Keratinocyte (primary cell): ENCODE data around the gene DRD2. TPM values are rescaled to one million over a fixed set of nuclear protein-coding genes. Genes with fewer than 3 reads are reported as not detected.
A peak's percentile ranks its signal among the peaks of the same experiment; 100 is the strongest.

Experiments used
- DNase-seq: peaks from one replicate; pipeline ENCODE4 v3.0.0-alpha.2; 2011; ENCODE audit warnings: low read depth, missing footprints, low spot score
- FAIRE-seq: peaks from 2 replicates; lab custom pipeline; 2011; peaks lifted over from hg19 to GRCh38; lab: Jason Lieb, UNC
- H2AFZ ChIP-seq: 2 replicates; pipeline ENCODE4 v1.6.0; 2012; ENCODE audit warnings: low read length, control low read depth, inconsistent platforms; ENCODE audit not compliant: control insufficient read depth
- H3K27ac ChIP-seq: 2 replicates; pipeline ENCODE4 v1.5.1; 2011; ENCODE audit warnings: low read length; ENCODE audit not compliant: control insufficient read depth, insufficient read depth
- H3K27me3 ChIP-seq: 3 replicates; pipeline ENCODE4 v1.6.0; 2011; ENCODE audit warnings: low read length; ENCODE audit not compliant: control insufficient read depth, insufficient read depth; ENCODE audit errors: extremely low read depth
- H3K36me3 ChIP-seq, 2 experiments: 2 replicates in 1 of 2; 3 replicates in 1 of 2; pipeline ENCODE4 v1.5.1; 2011; ENCODE audit warnings: low read length in 2 of 2, mild to moderate bottlenecking in 1 of 2; ENCODE audit not compliant: control insufficient read depth in 2 of 2, insufficient read depth in 2 of 2; ENCODE audit errors: extremely low read depth in 1 of 2
- H3K4me1 ChIP-seq: 3 replicates; pipeline ENCODE4 v1.5.1; 2011; ENCODE audit warnings: low read length; ENCODE audit not compliant: control insufficient read depth, insufficient read depth; ENCODE audit errors: extremely low read depth
- H3K4me2 ChIP-seq: 3 replicates; pipeline ENCODE4 v1.6.0; 2011; ENCODE audit warnings: low read depth, low read length; ENCODE audit not compliant: control insufficient read depth, insufficient read depth; ENCODE audit errors: extremely low read depth
- H3K4me3 ChIP-seq, 3 experiments: fragments of 200-600 bp in 1 of 3; sonication (generic) in 1 of 3; 2 replicates in 2 of 3; 3 replicates in 1 of 3; pipeline ENCODE4 v1.5.1; 2011 to 2016; ENCODE audit warnings: low read length in 3 of 3, mild to moderate bottlenecking in 3 of 3, control low read depth in 2 of 3, inconsistent platforms in 1 of 3, low read depth in 1 of 3, mixed read lengths in 1 of 3, mixed run types in 1 of 3, moderate library complexity in 1 of 3; ENCODE audit not compliant: control insufficient read depth in 2 of 3, insufficient read depth in 2 of 3; ENCODE audit errors: extremely low read depth in 1 of 3
- H3K79me2 ChIP-seq: 2 replicates; pipeline ENCODE4 v1.6.0; 2012; ENCODE audit warnings: low read length; ENCODE audit not compliant: control insufficient read depth, insufficient read depth
- H3K9ac ChIP-seq: 3 replicates; pipeline ENCODE4 v1.6.0; 2011; ENCODE audit warnings: low read length; ENCODE audit not compliant: control insufficient read depth, insufficient read depth; ENCODE audit errors: extremely low read depth
- H3K9me1 ChIP-seq: 3 replicates; pipeline ENCODE4 v1.6.0; 2011; ENCODE audit warnings: low read length; ENCODE audit not compliant: control insufficient read depth, insufficient read depth; ENCODE audit errors: extremely low read depth
- H3K9me3 ChIP-seq: 2 replicates; pipeline ENCODE4 v1.5.1; 2012; ENCODE audit warnings: low read depth, low read length; ENCODE audit not compliant: control insufficient read depth
- H4K20me1 ChIP-seq: 3 replicates; pipeline ENCODE4 v1.6.0; 2011; ENCODE audit warnings: low read length; ENCODE audit not compliant: control insufficient read depth, insufficient read depth; ENCODE audit errors: extremely low read depth
- EZH2 ChIP-seq: IDR thresholded peaks from one replicate; pipeline ENCODE4 v1.6.1; 2012; ENCODE audit warnings: inconsistent platforms, mild to moderate bottlenecking, low read length, moderate library complexity
- dilution Hi-C: fragments of 300-500 bp; cut with MboI; formaldehyde crosslinking; loops from one replicate; pipeline ENCODE4 v1.7.0; 2020; ENCODE audit warnings: low sequenced_read_pairs; ENCODE audit not compliant: extremely low pct_ligation_motif_present
- polyA plus RNA-seq, 5 experiments: library from polyadenylated mRNA; depleted of rRNA in 3 of 5; stranded (reverse) in 3 of 5; stranded (forward) in 1 of 5; unstranded in 1 of 5; fragments of >200 nt; gene quantifications; 1 replicate in 1 of 5; 2 replicates in 3 of 5; 3 replicates in 1 of 5; pipeline versions ENCODE4 v1.2.1 to v1.2.3, GENCODE V29; 2011 to 2012; ENCODE audit warnings: missing spikeins in 2 of 5, low read depth in 1 of 5, low replicate concordance in 1 of 5
- TF ChIP-seq, protein P1 (sequence below), 3 experiments: IDR thresholded peaks in 1 of 3; conservative IDR thresholded peaks in 1 of 3; optimal IDR thresholded peaks in 1 of 3; 2 replicates in 2 of 3; 3 replicates in 1 of 3; pipeline versions ENCODE3 to v1.5.1; 2011; ENCODE audit warnings: low read length in 3 of 3, mild to moderate bottlenecking in 3 of 3, moderate library complexity in 2 of 3, control low read depth in 1 of 3, inconsistent platforms in 1 of 3; ENCODE audit not compliant: insufficient read depth in 2 of 3; ENCODE audit errors: extremely low read depth in 1 of 3

The DRD2 gene
- polyA plus RNA-seq, 1 donor (not counting 4 experiments of a cell fraction or from before 2014, with no cell fraction given), result 0.26 TPM

- no peak overlapping the region for H2AFZ ChIP-seq
- H4K20me1 ChIP-seq, result no peaks in the 10 kb centered on the region
- H3K4me1 ChIP-seq, result peaks cover 34% of the 10 kb centered on the region
- DNase-seq, result peak; percentile 99
- no peak overlapping the region for H3K4me3 ChIP-seq
- H3K79me2 ChIP-seq, result no peaks in the 10 kb centered on the region
- FAIRE-seq, result peak; percentile 99
- H3K4me2 ChIP-seq, result peak overlapping the region; percentile 59
- H3K9me3 ChIP-seq, result no peaks in the 10 kb centered on the region
- no peaks in the 10 kb centered on the region for H3K27me3 ChIP-seq
- H3K9me1 ChIP-seq, result no peaks in the 10 kb centered on the region
- TF ChIP-seq, protein P1, sequence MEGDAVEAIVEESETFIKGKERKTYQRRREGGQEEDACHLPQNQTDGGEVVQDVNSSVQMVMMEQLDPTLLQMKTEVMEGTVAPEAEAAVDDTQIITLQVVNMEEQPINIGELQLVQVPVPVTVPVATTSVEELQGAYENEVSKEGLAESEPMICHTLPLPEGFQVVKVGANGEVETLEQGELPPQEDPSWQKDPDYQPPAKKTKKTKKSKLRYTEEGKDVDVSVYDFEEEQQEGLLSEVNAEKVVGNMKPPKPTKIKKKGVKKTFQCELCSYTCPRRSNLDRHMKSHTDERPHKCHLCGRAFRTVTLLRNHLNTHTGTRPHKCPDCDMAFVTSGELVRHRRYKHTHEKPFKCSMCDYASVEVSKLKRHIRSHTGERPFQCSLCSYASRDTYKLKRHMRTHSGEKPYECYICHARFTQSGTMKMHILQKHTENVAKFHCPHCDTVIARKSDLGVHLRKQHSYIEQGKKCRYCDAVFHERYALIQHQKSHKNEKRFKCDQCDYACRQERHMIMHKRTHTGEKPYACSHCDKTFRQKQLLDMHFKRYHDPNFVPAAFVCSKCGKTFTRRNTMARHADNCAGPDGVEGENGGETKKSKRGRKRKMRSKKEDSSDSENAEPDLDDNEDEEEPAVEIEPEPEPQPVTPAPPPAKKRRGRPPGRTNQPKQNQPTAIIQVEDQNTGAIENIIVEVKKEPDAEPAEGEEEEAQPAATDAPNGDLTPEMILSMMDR (optimal IDR thresholded peaks at IDR 0.05 in 1 of 3, IDR thresholded peaks at IDR 0.05 in 1 of 3, conservative IDR thresholded peaks at IDR 0.05 in 1 of 3; ENCODE audit: extremely low read depth in 1 of 3, insufficient read depth in 2 of 3, low read length in 3 of 3), result no peak
- no peak for TF ChIP-seq EZH2
- H3K36me3 ChIP-seq, result no peaks in the 10 kb centered on the region
- dilution Hi-C loops, result no loop called here
- peak overlapping the region; percentile 86 for H3K27ac ChIP-seq
- no peak overlapping the region for H3K9ac ChIP-seq
Measured at GRCh38 chr11:113384551-113384950, 90.6 kb downstream of the DRD2 start.

DNA sequence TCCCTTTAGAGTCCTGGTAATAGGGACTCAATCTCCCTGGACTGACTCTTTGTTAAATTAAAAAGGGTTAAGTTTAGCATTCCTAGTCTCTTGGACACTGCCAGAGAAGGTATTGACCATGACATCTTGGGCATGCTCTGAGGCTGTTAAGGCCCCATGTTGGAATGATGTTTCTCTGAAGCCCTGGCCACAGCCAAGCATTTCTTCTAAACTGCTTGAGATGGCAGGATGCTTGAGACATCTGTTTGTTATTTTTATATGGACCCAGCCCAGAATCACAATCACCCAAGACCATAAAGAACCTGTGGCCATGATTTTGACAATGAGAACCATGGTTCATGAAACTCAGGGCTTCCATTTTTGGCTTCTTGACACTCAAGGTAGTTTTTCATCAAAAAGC, 93.1 kb downstream of the DRD2 start:
- DNase-seq, result no peak
- Histone ChIP-seq H4K20me1 (no peaks in the 10 kb centered on the region), H3K4me2 (no peak overlapping the region), H3K79me2 (no peaks in the 10 kb centered on the region), H3K9ac (no peak overlapping the region), H3K9me3 (no peaks in the 10 kb centered on the region), H3K9me1 (no peaks in the 10 kb centered on the region), H3K36me3 (no peaks in the 10 kb centered on the region), H2AFZ (no peak overlapping the region), H3K4me1 (peaks cover 46% of the 10 kb centered on the region), H3K27ac (no peak overlapping the region), H3K27me3 (no peaks in the 10 kb centered on the region), H3K4me3 (no peak overlapping the region)
- no peak for FAIRE-seq
- TF ChIP-seq EZH2, result no peak
- dilution Hi-C loops, result no loop called here

- no peaks in the 10 kb centered on the region for H3K27me3 ChIP-seq
- peak overlapping the region; percentile 57 for H3K27ac ChIP-seq
- H3K9me3 ChIP-seq, result no peaks in the 10 kb centered on the region
- TF ChIP-seq EZH2, result no peak
- TF ChIP-seq, protein P1 (optimal IDR thresholded peaks at IDR 0.05 in 1 of 3, IDR thresholded peaks at IDR 0.05 in 1 of 3, conservative IDR thresholded peaks at IDR 0.05 in 1 of 3; ENCODE audit: extremely low read depth in 1 of 3, insufficient read depth in 2 of 3, low read length in 3 of 3), result no peak
- H3K4me3 ChIP-seq, result no peak overlapping the region
- FAIRE-seq, result peak; percentile 49
- no peaks in the 10 kb centered on the region for H3K9me1 ChIP-seq
- H3K9ac ChIP-seq, result no peak overlapping the region
- dilution Hi-C loops, result no loop called here
- DNase-seq, result no peak
- no peak overlapping the region for H2AFZ ChIP-seq
- peak overlapping the region; percentile 59 for H3K4me2 ChIP-seq
- no peaks in the 10 kb centered on the region for H4K20me1 ChIP-seq
- H3K79me2 ChIP-seq, result no peaks in the 10 kb centered on the region
- H3K36me3 ChIP-seq, result no peaks in the 10 kb centered on the region
- peaks cover 29% of the 10 kb centered on the region for H3K4me1 ChIP-seq
Measured at GRCh38 chr11:113378692-113379091, 96.5 kb downstream of the DRD2 start.
